NOMO-1 (cell line): Measurements from ENCODE around the gene FBXO17.

ENCODE experiments used
- DNase-seq, 2 experiments: peaks; one replicate each; lab custom pipeline; 2025; ENCODE audit not compliant: unreplicated experiment in 2 of 2; lab: John Stamatoyannopoulos, UW

FBXO17 gene

GRCh38 chr19:38918526-38918925, 57.0 kb downstream of the FBXO17 start:
- DNase-seq = no peak

GRCh38 chr19:38917921-38918491, 57.5 kb downstream of the FBXO17 start:
- DNase-seq = no peak

- no peak for DNase-seq
These were observed 58.0 kb downstream of the FBXO17 start for GRCh38 chr19:38917516-38917915.

- DNase-seq = no peak
These were observed 59.9 kb downstream of the FBXO17 start for GRCh38 chr19:38915329-38916321.

- no peak for DNase-seq
These were observed 61.6 kb downstream of the FBXO17 start for GRCh38 chr19:38913958-38914357.

GRCh38 chr19:38912600-38913514, 62.7 kb downstream of the FBXO17 start:
- no peak for DNase-seq

GRCh38 chr19:38911388-38912001, 64.0 kb downstream of the FBXO17 start:
- DNase-seq = no peak

GRCh38 chr19:38910488-38910887, 65.1 kb downstream of the FBXO17 start:
- DNase-seq = no peak

- DNase-seq = no peak
These were observed 66.6 kb downstream of the FBXO17 start for GRCh38 chr19:38908911-38909310.

- DNase-seq = no peak
These were observed 67.9 kb downstream of the FBXO17 start for GRCh38 chr19:38907670-38908069.

- no peak for DNase-seq
These were observed 68.3 kb downstream of the FBXO17 start for GRCh38 chr19:38907227-38907626.

GRCh38 chr19:38905620-38906019, 69.9 kb downstream of the FBXO17 start:
- no peak for DNase-seq

GRCh38 chr19:38904581-38905539, 70.7 kb downstream of the FBXO17 start:
- DNase-seq = no peak

- DNase-seq = no peak
These were observed 73.9 kb downstream of the FBXO17 start for GRCh38 chr19:38901683-38902082.

GRCh38 chr19:38900743-38901190, 74.8 kb downstream of the FBXO17 start:
- DNase-seq = no peak

GRCh38 chr19:38900202-38900629, 75.3 kb downstream of the FBXO17 start:
- DNase-seq = no peak

- DNase-seq = peak; percentile 99 to 100
These were observed 75.9 kb downstream of the FBXO17 start, which contains the start of the genes NFKBIB and SIRT2 for GRCh38 chr19:38899447-38900201. NFKBIB (plus strand) TSS chr19:38899969; CDS start chr19:38900033, 64 bp downstream. SIRT2 (minus strand) TSS chr19:38899618; CDS start chr19:38899521, 97 bp downstream.

- DNase-seq = no peak
These were observed 76.6 kb downstream of the FBXO17 start for GRCh38 chr19:38898788-38899446.
